OCI-M2 (cell line): ENCODE measurements around the gene PKHD1.

Experiments
- DNase-seq: peaks from one replicate; lab custom pipeline; 2025; ENCODE audit not compliant: unreplicated experiment; lab: John Stamatoyannopoulos, UW

PKHD1 gene

GRCh38 chr6:52104979-52105378, 17.6 kb upstream of the PKHD1 start:
- no peak for DNase-seq

GRCh38 chr6:52103623-52104022, 16.2 kb upstream of the PKHD1 start:
- no peak for DNase-seq

GRCh38 chr6:52102405-52102804, 15.0 kb upstream of the PKHD1 start:
- no peak for DNase-seq

- DNase-seq = no peak
These were observed 11.3 kb upstream of the PKHD1 start for GRCh38 chr6:52098721-52099120.

GRCh38 chr6:52089758-52090348, 2.4 kb upstream of the PKHD1 start:
- DNase-seq = no peak

- no peak for DNase-seq
These were observed 672 bp downstream of the PKHD1 start for GRCh38 chr6:52086741-52087140.

- DNase-seq = no peak
These were observed 6.2 kb downstream of the PKHD1 start for GRCh38 chr6:52081237-52081636.

GRCh38 chr6:52077961-52078625, 9.3 kb downstream of the PKHD1 start:
- DNase-seq = no peak

- DNase-seq = no peak
These were observed 10.1 kb downstream of the PKHD1 start for GRCh38 chr6:52077180-52077884.

GRCh38 chr6:52076791-52077179, 10.6 kb downstream of the PKHD1 start:
- no peak for DNase-seq

GRCh38 chr6:52074716-52075115, 12.7 kb downstream of the PKHD1 start:
- DNase-seq = no peak

GRCh38 chr6:52074155-52074554, 13.3 kb downstream of the PKHD1 start:
- DNase-seq = no peak

GRCh38 chr6:52065621-52066020, 21.8 kb downstream of the PKHD1 start:
- no peak for DNase-seq

- no peak for DNase-seq
These were observed 23.6 kb downstream of the PKHD1 start for GRCh38 chr6:52063584-52064344.

- no peak for DNase-seq
These were observed 25.9 kb downstream of the PKHD1 start for GRCh38 chr6:52061481-52061880.

- no peak for DNase-seq
These were observed 27.6 kb downstream of the PKHD1 start for GRCh38 chr6:52059821-52060220.

GRCh38 chr6:52055451-52055850, 32.0 kb downstream of the PKHD1 start:
- no peak for DNase-seq

GRCh38 chr6:52053038-52053695, 34.2 kb downstream of the PKHD1 start:
- no peak for DNase-seq

GRCh38 chr6:52050051-52050405, 37.4 kb downstream of the PKHD1 start:
- no peak for DNase-seq

- DNase-seq = peak; percentile 6
These were observed 38.0 kb downstream of the PKHD1 start for GRCh38 chr6:52049252-52050050.
